GM21526 (cell line): Measurements from ENCODE around the gene PINK1.

Source experiments
- ATAC-seq: cut with Tn5 transposase; IDR thresholded peaks from one replicate; pipeline ENCODE4 v1.9.1; 2021; ENCODE audit warnings: moderate library complexity; ENCODE audit not compliant: unreplicated experiment, low FRiP score

The PINK1 gene

DNA sequence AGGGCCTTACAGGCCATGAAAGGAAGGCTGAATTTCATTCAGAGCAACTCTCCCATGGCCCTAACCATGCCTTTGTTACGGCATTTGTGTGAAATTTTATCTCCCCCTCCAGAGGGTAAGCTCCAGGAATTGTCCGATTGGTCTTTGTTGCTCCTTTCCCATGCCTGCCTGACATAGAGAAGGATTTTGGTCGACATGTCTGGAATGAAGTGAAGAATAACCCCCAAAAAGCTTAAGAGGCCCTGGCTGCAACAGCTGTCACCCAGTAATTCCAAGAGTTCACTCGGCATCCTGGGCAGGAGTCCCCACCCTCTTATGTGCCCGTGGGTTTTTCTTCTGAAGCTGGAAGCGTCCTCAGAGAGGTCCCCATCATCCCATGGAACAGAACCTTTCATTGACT lies 23.7 kb upstream of the PINK1 start:
- ATAC-seq = no peak

DNA sequence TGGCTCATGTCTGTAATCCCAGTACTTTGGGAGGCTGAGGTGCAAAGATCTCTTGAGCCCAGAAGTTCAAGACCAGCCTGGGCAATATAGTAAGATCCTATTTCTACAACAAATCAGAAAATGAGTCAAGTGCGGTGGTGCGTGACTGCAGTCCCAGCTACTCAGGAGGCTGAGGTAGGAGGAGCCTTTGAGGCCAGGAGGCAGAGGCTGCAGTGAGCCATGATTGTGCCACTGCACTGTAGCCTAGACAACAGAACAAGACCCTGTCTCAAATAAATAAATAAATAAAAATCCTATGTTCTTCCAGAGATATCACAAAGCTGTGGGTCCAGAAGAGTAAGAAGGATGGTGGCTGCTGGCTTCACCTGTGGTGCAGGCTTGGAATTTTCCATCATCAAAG lies 22.3 kb upstream of the PINK1 start:
- ATAC-seq = no peak

DNA sequence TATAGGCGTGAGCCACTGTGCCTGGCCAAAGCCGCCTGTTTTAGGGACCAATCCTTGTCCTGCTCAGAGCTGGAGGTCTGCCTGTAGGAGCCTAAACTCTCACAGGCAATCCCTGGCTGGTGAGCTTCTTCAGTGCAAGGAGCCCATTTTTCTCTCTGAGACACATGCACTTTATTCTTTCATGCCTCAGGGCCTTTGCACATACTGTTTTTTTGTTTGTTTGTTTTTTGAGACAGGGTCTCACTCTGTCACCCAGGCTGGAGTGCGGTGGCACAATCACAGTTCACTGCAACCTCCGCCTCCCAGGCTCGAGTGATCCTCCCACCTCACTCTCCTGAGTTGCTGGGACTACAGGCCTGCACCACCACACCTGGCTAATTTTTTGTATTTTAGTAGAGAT lies 21.6 kb upstream of the PINK1 start:
- no peak for ATAC-seq

DNA sequence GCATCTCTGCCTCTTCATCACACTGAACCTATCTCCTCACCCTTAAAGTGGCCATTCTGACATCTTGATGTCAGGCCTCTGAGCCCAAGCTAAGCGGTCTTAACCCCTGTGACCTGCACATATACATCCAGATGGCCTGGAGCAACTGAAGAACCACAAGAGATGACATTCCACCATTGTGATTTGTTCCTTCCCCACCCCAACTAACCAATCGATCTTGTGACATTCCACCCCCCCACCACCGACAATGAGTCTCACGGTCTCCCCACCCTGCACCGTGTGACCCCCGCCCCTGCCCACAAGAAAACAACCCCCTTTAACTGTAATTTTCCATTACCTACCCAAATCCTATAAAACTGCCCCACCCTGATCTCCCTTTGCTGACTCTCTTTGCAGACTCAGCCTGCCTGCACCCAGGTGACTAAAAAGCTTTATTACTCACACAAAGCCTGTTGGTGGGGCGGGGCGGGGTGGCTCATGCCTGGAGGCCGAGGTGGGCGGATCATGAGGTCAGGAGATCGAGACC lies 21.0 kb upstream of the PINK1 start:
- ATAC-seq = no peak

DNA sequence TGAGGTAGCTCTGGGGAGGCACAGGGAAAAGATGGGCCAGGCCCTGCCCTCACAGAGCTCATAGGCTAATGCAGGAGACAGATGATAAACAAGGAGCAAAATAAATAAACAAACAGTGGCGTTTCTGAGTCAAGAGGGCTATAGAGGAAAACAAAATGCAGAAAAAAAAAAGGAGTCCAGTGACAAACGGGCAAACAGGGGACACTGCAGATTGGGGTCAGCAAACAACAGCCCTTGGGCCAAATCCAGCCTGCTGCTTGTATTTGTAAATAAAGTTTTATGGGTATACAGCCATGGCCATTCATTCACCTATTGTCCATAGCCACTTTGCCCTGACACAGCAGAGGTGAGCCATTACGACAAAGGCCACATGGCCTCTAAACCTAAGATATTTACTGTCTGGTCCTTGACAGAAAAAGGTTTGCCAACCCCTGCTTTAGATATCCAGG lies 19.1 kb upstream of the PINK1 start:
- ATAC-seq = no peak

DNA sequence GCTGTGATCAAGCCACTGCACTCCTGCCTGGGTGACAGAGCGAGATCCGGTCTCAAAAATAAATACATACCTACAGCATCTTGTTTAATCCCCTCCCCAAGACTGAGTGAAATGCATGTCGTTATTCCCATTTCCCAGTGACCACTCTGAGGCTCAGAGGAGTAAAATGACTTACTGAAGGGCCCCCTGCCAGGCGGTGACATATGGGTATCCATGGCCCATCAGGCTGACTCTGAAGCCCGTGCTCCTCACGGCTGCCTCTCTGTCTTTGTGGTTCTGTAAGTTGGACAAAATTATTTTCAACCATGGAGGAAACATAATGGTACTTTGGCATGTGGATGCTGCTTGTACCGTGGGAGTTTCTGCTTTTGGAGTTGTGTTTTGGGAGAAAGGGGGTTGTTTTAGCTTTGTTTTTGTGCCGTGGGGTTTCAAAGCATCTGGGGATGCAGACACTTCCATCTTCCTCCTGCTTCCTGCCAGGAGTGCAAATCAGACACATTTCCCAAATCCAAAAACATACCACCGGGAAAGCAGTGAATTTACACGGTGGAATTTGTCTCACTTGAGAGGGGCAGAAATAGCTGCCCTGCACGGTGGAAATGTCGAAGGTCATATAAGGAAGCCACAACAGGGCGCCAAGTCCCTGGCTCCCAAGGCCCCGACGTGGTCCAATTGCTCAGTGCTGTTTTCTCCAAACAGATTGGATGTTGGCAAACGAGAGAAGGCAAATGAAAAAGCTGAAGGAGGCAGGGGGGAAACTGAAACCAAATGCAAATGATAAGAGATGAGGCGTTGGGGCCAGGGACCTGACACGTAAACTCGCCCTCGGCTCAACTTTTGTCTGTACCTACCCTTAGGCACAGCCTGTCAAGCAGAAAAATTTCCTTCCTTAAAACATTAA lies 17.1 kb upstream of the PINK1 start:
- ATAC-seq = no peak

DNA sequence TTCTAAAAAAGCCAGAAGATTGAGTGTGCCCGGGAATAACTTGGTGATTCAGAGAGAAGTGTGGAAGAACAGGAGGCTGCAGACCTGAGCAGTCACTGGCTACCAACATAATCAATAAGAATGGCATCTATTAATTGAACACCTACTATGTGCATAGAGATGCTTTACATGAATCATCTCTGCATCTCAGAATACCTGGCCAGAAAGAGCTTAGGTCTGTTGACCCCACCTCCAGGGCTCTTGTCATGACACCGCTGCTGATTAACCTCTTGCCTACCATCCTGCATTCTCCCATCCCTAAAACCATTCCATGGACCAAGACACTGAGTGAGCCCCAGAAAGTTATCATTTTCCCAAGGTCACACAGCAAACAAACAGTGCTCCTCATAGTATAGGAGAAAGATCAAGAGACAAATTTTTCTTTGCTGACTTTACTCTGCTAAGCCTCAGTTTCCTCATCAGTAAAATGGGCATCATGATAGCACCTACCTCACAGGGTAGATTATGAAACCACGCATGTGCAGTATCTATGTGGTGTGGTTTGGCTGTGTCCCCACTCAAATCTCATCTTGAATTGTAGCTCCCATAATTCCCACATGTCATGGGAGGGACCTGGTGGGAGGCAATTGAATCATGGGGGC lies 16.3 kb upstream of the PINK1 start:
- ATAC-seq = no peak

- ATAC-seq = no peak
These were observed 14.7 kb upstream of the PINK1 start for GRCh38 chr1:20618550-20618949.

DNA sequence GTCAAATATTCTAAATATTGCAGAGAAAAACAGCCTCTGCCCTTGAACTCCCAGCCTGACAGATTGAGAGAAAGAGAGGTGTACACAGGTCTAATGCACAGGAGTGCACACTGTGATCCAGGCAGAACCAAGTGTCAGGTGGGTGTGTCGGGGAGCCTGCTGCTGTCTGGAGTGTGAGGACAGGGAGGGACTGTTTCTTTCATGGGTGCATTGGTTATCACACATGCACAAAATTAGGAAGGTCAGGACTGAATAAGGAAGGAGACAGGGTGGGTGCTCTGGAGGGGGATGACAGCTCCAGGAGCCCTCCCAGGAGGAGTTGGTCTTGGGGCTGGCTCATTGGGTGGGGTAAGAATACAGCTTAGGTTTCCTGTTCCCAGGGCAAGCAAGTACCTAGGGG lies 13.3 kb upstream of the PINK1 start:
- no peak for ATAC-seq

- no peak for ATAC-seq
These were observed 12.2 kb upstream of the PINK1 start for GRCh38 chr1:20621012-20621411.

- ATAC-seq = no peak
These were observed 8.5 kb upstream of the PINK1 start for GRCh38 chr1:20624709-20625108.

DNA sequence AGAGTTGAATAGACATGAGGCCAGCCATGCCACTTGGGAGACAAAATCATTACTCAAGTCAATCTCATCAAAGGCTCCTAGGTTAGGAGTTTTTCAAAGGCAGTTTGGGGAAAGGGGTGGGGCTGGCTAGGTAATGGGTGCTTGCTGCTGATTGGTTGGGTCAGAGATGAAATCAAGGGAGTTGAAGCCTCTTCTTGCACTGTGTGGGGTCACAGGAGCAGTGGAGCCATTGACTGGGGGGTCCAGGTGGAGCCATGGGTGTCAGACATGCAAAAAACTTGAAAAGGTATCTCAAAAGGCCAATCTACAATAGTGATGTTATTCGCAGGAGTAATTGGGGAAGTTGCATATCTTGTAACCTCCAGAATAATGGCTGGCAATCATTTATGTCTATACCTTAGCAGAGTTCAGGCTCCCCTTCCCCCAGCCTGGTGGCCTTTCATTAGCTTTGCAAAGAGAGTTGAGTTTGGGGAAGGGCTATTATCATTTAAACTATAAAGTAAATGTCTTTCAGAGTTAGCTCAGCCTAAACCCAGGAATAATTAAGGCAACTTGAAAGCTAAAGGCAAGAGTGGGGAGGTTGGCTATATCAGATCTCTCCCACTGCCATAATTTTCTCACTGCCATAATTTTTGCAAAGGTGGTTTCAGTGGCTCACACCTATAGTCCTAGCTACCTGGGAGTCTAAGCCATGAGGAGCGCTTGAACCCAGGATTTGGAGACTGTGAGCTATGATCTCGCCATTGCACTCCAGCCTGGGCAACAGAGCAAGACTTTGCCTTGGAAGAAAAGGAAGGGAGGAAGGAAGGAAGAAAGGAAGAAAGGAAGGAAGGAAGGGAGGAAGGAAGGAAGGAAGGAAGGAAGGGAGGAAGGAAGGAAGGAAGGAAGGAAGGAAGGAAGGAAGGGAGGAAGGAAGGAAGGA lies 7.8 kb upstream of the PINK1 start:
- ATAC-seq = no peak

- ATAC-seq = no peak
These were observed 7.2 kb upstream of the PINK1 start for GRCh38 chr1:20626098-20626427.

- ATAC-seq = no peak
These were observed 6.7 kb upstream of the PINK1 start for GRCh38 chr1:20626524-20626923.

GRCh38 chr1:20630729-20631128 lies 2.5 kb upstream of the PINK1 start:
- ATAC-seq = no peak

GRCh38 chr1:20632386-20632785 lies 872 bp upstream of the PINK1 start:
- ATAC-seq = no peak

GRCh38 chr1:20634065-20634593 lies 871 bp downstream of the PINK1 start:
- ATAC-seq = no peak

- ATAC-seq = no peak
These were observed 1.4 kb downstream of the PINK1 start for GRCh38 chr1:20634594-20635084.

GRCh38 chr1:20636785-20637347 lies 3.6 kb downstream of the PINK1 start:
- ATAC-seq = no peak

DNA sequence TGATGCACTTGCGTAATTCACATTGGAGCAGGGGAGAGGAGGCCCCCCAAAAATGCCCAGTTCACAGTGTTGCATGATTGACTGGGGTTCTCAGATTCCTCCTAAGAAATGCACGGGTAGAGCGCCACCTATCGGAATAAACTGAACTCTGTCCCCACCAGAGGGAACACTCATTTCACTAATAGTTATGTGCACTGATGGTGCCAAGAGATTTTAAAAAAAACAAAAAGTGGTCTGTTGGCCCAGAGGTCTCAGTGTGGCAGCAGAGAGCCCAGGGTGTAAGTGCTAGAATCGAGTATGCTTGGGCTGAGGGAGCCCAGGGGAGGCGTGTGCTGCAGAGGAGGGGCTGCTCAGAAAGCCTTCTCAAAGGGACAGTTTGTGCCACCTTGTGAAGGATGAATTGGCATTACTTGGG lies 6.9 kb downstream of the PINK1 start:
- ATAC-seq = no peak
